Fibroblast of skin of left biceps (primary cell): ENCODE measurements around the gene DPP10.
"Not testable (repeated sequence)": the region's sequence is repeated elsewhere in the genome, so short reads cannot be mapped to it uniquely, and the experiment has no call there.

Experiments
- DNase-seq, 2 experiments: peaks; one replicate each; pipeline ENCODE4 v3.0.0-alpha.2; 2013; ENCODE audit warnings: low read depth in 2 of 2

DPP10 gene

DNA sequence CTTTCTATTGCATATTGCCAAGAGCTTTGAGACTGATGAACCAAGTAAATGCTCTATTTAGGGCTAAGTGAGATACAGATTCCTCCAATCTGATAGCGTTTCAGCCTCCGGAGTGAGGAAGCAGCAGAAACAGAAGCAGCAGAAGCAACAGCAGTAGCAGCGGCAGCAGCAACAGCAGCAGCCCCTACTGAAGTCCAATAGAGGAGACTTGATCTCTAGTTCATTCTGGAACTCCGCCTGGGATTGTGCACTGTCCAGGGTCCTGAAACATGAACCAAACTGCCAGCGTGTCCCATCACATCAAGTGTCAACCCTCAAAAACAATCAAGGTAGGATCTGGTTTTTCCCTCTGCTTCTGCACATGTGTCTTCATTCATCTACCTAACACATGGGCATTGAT is at the start of gene DPP10:
TSS of gene DPP10 (plus strand) at position 132 of the 400 bp plus-strand sequence.
- no peak for DNase-seq

DNA sequence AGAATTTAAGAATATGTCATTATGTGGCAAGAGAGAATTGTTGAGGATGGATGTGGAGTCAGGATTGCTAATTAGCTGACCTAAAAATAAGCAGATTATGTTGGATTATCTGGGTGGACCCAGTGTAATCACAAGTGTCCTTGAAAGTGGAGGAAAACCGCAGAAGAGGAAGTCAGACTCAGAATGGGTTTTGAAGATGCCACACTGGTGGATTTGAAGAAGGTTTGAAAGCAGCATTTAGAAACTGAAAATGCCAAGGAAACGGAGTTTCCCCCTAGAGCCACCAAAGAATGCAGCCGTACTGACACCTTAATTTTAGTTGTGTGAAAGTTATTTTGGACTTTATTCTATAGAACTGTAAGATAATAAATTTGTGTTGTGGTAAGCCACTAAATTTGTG is 41.6 kb upstream of the DPP10 start:
- no peak for DNase-seq

DNA sequence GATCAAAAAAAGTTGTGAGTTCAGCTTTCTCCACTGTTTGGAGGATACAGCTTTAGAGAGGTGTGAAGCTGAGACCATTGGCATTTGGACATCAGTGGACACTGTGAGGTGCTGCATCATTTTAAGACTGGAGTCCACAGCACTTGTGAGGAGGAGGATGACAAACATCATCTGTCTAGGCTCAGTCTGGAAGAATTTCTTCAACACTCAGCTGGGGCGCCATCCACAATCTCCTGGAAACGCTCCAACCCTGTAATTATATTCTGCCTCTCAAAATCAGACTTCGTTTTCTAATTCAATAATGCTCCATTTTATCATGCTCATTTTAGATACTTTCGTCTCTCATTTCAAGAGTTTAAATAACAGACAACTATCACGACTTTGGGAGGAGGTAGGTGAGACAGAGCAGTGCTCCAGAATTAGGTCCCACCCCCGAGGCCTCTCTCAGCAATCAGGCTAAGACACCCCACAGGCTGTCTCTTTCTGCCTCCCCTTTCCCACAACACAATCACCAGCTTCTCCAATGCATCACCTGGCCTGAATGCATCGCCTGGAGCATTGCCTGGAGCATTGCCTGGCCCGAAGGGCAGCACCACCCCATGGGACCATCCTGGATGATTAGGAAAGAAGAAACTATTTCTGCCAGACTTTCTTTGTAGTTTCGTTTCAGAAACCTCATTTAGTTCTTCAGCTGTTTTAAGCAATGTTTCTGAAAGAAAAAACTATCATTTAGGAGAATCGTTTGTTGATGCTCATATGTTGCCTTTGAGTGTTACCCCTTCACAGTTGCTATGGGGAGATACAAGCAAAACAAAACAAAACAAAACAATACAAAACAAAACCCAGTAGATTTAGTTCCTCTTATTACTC is 37.0 kb upstream of the DPP10 start:
- DNase-seq, result no peak

DNA sequence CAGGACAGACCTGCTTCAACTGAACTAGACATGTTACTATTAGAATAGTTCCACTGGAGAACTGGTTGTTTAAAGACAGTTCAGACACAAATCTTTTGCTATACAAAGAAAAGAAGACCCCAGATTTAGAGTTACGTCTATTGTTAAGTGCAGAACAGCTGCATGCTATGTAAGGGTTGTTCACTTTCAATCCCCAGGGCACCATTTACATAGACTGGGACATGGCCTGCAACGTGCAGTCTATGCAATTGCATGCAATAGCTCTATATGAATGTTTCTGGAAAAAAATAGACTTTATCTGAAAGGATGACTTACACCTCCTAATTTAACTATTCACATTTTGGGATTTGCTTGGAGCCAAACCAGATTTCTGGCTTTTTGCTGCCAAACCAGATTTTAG is 36.1 kb upstream of the DPP10 start:
- no peak for DNase-seq

DNA sequence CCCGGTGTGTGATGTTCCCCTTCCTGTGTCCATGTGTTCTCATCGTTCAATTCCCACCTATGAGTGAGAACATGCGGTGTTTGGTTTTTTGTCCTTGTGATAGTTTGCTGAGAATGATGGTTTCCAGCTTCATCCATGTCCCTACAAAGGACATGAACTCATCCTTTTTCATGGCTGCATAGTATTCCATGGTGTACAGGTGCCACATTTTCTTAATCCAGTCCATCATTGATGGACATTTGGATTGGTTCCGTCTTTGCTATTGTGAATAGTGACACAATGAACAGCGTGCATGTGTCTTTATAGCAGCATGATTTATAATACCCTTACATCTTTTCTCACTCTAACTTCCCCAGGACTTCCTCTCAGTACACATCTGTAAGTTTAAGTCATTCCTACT is 35.1 kb upstream of the DPP10 start:
- not testable (repeated sequence) for DNase-seq

DNA sequence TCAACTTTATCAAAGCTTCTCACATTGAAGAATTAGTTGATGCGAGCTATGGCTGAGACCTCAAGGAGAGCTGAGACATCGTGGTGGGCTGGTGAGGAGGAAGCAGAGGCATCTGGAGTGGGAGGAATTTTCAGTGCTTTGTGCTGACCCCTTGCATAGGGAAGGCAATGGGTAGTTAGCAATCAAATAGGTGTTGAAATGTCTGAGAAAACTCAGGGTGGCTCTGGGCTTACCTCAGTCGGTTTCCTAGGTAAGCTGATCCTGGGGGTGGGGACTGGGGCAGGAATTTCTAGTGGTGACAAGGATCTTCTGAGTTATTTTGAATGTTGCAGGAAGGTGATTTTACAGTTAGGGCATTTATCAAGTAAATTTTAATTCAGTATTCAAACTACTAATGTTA is 20.7 kb upstream of the DPP10 start:
- no peak for DNase-seq

DNA sequence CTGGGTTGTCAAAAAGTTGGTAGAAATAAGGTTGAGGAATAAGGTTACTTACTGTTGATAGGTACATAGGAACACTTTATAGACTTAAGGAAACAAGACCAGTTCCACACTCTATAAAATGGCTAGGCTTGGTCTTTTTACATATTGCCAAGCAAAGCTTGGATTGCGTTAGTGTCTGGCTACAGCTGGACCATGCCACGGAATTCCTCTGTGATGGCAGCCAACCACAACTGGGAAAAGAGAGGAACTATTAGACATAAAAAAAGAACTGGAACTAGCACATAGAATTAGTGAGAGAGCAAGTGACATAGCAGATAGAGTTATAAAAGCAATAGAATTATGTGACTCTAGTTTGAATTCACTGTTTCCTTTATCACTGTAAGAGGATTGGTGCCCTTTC is 17.7 kb upstream of the DPP10 start:
- DNase-seq, result no peak

DNA sequence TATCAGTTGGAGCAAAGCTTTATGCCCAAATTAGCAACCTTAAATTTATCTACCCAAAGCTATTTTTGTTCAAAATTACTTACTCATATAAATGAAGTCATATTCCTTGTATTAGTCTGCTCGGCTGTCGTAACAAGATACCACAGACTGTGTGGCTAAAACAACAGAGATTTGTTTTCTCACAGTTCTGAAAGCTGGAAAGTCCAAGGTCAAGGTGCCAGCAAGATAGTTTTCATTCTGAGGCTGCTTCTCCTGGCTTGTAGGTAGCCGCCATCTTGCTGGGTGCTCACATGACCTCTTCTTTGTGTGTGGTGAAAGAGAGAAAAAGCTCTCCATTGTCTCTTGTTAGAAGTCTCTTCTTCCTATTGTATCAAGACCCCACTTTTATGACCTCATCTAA is 15.7 kb upstream of the DPP10 start:
- DNase-seq, result no peak

DNA sequence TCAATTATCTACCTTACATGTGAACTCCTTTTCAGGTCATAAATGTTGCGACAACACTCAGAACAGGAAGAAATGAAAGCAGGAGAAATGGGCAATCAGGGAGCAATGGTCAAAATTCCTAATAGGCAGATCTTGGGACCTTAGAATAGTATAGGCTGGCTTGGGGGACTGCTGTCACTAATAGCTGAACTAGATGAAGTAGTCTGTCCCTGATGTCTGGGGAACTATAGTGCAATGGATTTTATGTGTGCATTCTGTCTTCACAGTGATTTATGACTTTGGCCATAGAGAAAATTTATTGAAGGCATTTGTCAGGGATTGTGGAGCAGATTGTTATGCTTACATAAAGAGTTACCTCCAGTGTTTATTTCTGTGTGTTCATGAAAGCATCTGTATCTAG is 6.1 kb upstream of the DPP10 start:
- DNase-seq, result no peak

DNA sequence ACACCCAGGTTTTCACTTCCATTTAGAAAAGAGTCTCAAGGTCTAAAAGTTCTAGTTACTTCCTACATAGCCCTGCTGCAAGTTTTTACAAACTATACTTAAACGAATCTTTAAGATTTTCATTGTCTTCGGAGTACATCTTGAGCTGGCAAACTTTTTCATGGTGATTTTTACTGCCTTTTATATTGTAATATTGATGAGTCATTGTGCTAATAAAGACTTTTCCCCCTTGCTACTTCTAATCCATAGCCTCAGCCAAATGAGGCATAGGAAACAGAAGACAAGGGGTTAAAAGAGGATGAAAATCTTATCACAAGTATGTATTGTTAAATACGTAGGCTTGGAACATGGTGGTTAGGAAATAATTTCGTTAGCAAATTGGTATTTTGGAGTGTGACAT is 4.1 kb downstream of the DPP10 start:
- no peak for DNase-seq

DNA sequence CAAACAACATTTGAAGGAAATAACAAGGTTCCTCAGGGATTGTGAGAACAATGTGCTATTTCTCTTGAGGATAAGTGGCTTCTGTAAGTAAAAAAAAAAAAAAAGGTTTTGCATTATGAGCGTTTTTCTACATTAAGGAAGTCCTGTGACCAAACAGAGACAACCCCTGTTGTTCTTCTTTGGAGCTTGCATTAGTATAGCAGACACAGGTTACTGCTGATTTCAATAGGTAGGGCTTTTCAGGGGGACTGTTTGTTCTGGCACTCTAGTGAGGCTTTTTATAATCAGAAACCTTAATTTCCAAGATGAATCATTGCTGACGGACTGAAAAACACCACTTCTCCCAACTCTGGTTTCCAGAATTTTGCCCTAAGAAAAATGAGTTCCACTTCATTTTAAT is 8.2 kb downstream of the DPP10 start:
- DNase-seq, result no peak

DNA sequence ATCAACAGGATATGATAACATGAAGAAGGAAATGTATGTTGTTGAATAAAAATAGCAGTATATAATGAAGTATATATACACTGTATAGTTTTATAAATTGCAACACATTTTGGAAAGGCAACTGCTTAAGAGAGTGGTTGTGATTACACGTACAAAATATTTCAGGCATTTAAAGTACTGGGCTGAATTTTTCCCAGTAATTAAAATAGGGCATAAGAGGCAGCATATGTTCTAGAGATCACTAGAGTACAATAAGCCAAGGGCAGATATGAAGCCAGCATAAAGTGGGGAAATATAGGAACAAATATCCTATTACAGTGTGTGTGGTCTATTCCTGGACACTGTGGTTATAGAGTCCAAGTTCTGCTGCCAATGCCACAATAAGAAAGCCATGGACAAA is 14.1 kb downstream of the DPP10 start:
- DNase-seq, result no peak

DNA sequence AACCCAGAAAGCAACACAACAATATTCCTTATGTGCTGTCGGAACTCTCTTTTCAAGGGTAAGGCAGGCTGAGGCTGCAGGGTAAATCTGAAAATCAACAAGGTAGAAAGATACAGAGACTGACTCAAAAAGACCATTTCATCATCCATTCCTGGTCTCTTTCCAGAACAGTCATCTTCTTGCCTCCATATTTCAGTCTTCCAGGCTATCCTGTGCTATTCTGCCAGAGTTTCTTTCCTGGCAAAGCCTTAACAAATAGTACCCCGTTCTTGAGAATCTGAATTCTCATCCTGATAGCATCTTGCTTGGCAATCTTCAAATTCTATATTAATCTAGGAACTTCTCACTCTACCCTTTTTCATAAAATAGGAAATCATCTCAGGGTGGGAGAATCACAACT is 15.5 kb downstream of the DPP10 start:
- no peak for DNase-seq

DNA sequence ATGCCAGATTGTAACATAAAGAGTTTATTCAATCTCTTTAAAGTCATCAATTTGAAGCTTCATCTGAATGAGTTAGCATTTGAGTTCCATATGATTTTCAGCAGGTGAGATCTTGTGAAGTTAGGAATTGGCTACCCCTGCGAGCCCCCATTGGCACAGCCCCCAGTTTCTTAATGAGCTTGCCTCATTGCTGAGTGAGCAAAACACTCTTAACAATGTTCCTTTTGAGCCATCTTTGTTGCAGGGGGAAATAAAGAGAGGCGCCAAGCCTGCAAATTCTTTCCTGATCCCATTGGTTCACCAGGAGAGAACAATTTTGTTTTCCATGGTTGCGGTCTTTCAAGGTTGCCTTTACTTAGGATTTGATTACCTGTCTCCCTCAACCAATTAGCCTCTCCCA is 18.7 kb downstream of the DPP10 start:
- no peak for DNase-seq

DNA sequence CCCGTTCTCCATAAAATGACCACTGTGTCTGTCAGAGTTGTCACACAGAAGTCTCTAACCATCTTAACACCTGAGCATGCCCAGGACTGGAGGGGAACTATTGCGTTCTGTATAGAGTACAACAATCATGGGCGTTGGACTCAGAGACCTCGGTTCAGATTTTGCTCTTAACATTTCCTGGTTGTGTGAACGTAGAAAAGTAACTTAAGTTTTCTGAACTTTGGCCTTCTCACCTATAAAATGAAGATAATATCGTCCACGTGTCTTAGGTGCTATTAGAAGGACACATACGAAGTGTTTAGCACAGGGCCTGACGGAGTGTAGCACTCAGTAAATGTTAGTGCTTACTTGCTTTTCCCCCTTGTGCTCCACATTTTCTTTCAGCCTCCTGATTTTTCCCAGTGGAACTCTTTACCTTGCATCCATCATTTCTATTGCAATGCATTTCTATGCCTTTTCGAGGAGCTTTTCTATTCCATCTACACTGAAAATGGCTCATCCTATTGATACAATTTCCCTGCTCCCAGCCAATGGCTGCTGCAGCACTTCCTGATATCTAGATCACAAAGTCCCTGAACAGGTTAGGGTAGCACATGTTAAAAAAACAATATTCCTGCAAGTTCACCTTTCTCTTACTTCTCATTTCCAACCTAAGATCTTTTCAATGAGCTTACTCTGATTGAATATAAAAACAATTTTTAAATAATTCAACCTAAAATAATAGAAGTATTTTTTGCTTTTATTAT is 22.7 kb downstream of the DPP10 start:
- DNase-seq, result no peak

DNA sequence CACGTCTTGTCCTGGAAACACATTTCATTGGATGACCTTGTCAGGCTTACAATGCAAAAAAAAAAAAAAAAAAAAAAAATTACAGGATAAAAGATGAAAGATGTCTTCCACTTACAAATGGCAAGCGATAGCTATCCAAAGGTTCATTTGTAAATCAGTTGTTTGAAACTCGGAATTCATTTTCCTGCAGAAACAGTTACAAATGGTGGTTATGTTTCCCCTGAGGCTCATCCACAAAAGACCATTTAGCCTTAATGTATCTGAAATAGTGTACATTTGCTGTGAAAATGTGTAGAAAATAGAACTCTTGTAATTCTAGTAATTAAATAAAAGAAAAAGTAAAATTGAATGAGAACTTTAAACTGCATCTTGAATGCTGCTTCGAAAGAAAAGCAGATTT is 25.9 kb downstream of the DPP10 start:
- DNase-seq, result no peak

DNA sequence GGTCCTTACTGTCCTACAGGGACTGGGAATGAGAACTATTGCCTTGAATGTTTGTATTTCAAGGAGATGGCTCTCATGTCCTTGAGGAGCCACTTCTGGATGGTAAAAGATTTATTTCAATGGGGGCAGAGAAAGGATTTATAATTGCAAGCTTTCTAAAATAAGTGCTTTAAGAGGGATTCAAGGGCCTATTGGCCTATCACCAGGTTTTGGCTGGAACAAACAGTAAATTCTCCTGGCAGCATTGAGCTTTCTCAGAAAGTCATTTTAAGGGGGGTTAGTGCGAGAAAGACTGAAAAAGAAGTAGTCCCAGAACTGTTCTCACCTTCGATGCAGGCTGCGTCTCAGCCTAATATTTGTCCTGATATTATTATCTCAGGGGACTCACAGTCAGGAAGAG is 29.8 kb downstream of the DPP10 start:
- DNase-seq, result no peak

DNA sequence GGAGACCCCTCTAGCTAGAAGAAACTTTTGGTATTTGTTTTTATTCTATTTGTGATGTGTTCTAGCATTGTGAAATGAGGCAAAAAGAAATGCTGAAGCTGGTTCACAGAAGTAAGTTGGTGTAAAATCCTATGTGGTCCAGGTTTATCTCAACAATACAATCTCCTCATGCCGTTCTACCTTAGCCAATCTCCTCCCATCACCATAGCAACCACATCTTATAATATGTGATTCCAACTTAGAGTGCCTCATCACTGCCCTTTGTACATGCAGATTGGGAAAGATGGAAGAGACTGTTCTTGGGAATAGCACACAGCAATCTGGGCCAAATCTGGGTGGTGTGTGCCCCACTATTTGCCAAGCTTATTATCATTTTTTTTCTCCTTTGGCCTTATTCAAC is 30.3 kb downstream of the DPP10 start:
- no peak for DNase-seq

DNA sequence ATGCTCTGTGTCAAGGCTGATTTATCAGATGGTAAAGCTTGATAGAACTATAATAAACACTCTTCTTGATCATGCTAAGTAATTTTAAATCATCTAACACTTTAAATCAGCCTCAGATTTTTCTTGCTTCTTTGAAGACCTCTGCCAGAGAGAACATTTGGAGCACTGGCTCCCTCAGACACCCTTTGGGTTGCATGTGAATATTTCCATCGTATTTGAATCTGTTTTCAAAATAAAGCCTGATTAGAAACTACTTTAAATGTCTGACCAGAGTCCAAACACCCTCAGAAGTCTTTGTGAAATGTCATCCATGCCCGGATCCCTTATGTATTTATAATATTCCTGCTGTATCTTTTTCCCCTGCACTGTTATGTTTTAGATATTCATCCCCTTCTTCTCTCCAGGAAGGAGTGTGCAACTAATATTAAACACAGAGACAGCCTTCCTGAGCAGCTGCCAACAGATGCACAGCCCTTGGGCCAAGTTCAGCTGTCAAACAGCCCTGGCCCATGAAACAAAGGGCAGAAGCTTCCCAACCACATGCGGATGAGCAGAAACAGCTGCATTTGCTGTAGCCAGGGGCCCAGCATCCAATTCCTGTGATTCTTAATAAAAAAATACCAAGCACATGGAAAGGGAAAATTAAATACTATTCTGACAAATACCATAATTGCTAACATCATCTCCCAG is 46.5 kb downstream of the DPP10 start:
- DNase-seq, result no peak

DNA sequence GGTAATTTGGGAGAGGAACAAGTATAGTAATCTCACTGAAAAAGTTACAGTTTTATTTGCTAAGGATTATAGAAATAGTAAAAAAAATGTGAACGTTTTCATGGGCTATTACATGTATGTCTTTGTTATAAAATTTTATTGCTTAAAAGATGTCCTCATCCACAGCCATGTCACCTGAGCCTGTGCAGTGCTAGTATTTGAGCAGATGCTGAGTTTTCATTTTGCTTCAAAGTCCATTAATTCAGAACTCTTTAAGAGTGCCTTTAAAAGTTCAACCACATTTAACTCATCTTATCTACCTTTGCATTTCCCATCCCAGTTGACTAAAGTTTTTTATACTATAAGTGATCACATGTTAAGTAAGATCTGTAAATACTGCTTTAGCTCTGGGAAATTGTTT is 52.6 kb downstream of the DPP10 start:
- DNase-seq, result no peak

DNA sequence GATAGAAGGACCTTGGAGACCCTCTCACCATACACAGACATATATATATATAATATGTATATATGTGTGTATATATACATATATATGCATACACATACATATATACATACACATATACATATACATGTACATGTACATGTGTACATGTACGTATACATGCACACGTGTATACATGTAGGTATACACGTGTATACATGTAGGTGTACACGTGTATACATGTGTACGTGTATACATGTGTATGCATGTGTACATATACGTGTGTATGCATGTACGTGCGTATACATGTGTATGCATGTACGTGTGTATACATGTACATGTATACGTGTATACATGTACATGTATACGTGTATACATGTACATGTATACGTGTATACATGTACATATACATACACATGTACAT is 54.5 kb downstream of the DPP10 start:
- no peak for DNase-seq

DNA sequence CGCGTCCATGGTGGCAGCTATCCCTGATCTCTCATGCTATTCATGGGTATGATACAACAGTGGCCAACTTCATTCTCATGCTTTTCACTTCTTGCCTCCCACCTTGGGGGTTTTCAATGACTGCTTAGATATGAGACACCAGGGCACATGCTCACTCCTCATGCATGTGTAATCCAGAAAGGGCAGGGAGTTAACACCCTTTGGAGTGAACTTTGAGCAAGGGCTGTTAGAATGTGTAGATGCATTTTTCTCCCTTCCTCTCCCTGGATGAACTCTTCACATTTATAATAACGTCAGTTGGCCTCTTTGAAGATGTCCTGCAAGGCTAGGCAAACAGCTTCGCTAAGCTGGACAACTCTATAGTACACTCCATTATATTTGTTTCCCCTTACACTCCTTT is 56.7 kb downstream of the DPP10 start:
- DNase-seq, result no peak

DNA sequence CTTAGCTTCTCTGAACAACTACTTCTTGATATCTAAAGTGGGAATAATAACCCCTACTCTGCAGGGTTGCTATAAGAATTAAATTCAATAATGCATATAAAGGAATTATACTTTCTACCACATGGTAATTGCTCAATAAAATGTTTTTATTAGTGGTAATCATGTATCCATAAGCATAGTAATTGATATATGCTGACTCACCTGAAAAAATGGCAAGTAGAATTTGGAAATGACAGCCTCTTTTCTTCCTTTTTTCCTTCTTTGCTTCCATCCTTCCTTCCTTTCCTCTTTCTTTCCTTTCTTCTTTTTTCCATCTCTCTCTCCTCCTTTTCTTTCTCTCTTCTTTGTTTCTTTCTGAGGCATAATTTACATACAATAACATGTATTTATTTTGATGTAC is 65.3 kb downstream of the DPP10 start:
- no peak for DNase-seq
